Rectal smooth muscle tissue (tissue), 1 donor: ENCODE measurements around the gene RBM23.

Experiments used
- H3K27ac ChIP-seq: one replicate; pipeline ENCODE4 v1.7.0; 2013; ENCODE audit warnings: low read depth, low read length, inconsistent platforms
- H3K27me3 ChIP-seq: one replicate; pipeline ENCODE4 v1.7.0; 2013; ENCODE audit warnings: low read length; ENCODE audit not compliant: control insufficient read depth, insufficient read depth
- H3K36me3 ChIP-seq: one replicate; pipeline ENCODE4 v1.7.0; 2013; ENCODE audit warnings: low read length; ENCODE audit not compliant: control insufficient read depth, insufficient read depth
- H3K4me1 ChIP-seq: one replicate; pipeline ENCODE4 v1.7.0; 2013; ENCODE audit warnings: low read length; ENCODE audit not compliant: control insufficient read depth, insufficient read depth
- H3K4me3 ChIP-seq: one replicate; pipeline ENCODE4 v1.7.0; 2013; ENCODE audit warnings: low read length
- H3K9ac ChIP-seq: one replicate; pipeline ENCODE4 v1.7.0; 2013; ENCODE audit warnings: low read length

The RBM23 gene

DNA sequence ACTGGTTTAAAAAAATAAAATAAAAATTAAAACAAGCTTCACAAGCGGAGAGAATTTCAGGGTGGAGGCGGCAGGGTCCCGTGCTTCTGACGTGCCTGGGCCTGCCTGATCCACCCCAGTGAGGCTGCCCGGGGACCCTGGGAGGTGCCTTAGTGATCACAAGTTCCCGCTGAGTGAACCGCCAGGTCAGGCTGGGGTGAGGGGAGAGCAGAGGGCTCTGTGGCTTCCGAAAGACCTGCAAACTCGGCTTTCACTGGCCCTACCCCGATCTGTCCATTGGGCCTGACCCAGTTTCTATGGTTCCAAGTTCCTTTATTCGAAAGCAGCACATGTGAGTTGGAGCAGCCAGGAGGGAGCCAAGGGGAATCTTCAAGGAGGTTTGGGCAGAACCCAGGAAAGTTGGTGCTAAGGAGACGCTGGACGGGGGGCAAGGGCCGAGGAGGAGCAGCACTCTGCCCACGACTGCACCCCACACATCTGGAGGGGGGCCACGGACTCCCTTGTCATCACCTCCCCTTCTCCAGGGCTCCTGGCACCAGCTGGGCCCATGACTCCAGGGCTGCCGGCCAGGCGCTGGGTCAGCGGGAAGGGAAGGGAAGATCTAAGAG lies 69.6 kb downstream of the RBM23 start:
- H3K9ac ChIP-seq = no peak overlapping the region
- peaks cover 60% of the 10 kb centered on the region for H3K4me1 ChIP-seq
- H3K4me3 ChIP-seq = peak overlapping the region; percentile 5
- H3K36me3 ChIP-seq = peaks cover 24% of the 10 kb centered on the region
- H3K27me3 ChIP-seq = no peaks in the 10 kb centered on the region
- H3K27ac ChIP-seq = peak overlapping the region; percentile 96

- H3K36me3 ChIP-seq = peaks cover 28% of the 10 kb centered on the region
- H3K27ac ChIP-seq = peak overlapping the region; percentile 96
- peaks cover 60% of the 10 kb centered on the region for H3K4me1 ChIP-seq
- peak overlapping the region; percentile 47 for H3K4me3 ChIP-seq
- no peaks in the 10 kb centered on the region for H3K27me3 ChIP-seq
- peak overlapping the region; percentile 32 for H3K9ac ChIP-seq
Measured at GRCh38 chr14:22848351-22849164, 70.4 kb downstream of the RBM23 start.

GRCh38 chr14:22847661-22848341 lies 71.1 kb downstream of the RBM23 start:
- Histone ChIP-seq H3K27me3 (no peaks in the 10 kb centered on the region), H3K36me3 (peaks cover 33% of the 10 kb centered on the region), H3K4me3 (peak overlapping the region; percentile 47), H3K27ac (peak overlapping the region; percentile 96), H3K9ac (peak overlapping the region; percentile 42), H3K4me1 (peaks cover 58% of the 10 kb centered on the region)

GRCh38 chr14:22846811-22847307 lies 72.1 kb downstream of the RBM23 start:
- H3K9ac ChIP-seq = no peak overlapping the region
- peaks cover 40% of the 10 kb centered on the region for H3K36me3 ChIP-seq
- peaks cover 56% of the 10 kb centered on the region for H3K4me1 ChIP-seq
- H3K27ac ChIP-seq = peak overlapping the region; percentile 71
- no peak overlapping the region for H3K4me3 ChIP-seq
- no peaks in the 10 kb centered on the region for H3K27me3 ChIP-seq

- Histone ChIP-seq H3K27ac (peak overlapping the region; percentile 71), H3K9ac (no peak overlapping the region), H3K4me3 (no peak overlapping the region), H3K27me3 (no peaks in the 10 kb centered on the region), H3K4me1 (peaks cover 50% of the 10 kb centered on the region), H3K36me3 (peaks cover 47% of the 10 kb centered on the region)
Measured at GRCh38 chr14:22845821-22846625, 72.9 kb downstream of the RBM23 start.

- Histone ChIP-seq H3K9ac (no peak overlapping the region), H3K27ac (no peak overlapping the region), H3K36me3 (peaks cover 47% of the 10 kb centered on the region), H3K27me3 (no peaks in the 10 kb centered on the region), H3K4me3 (no peak overlapping the region), H3K4me1 (peaks cover 40% of the 10 kb centered on the region)
Measured at GRCh38 chr14:22845103-22845394, 73.9 kb downstream of the RBM23 start.

GRCh38 chr14:22844221-22845102 lies 74.5 kb downstream of the RBM23 start:
- Histone ChIP-seq H3K27me3 (no peaks in the 10 kb centered on the region), H3K36me3 (peaks cover 47% of the 10 kb centered on the region), H3K4me3 (no peak overlapping the region), H3K27ac (no peak overlapping the region), H3K4me1 (peaks cover 36% of the 10 kb centered on the region), H3K9ac (no peak overlapping the region)
